ENCODE results near the gene DUS2.
A peak's percentile ranks its signal among the peaks of the same experiment; 100 is the strongest.
"Not testable (repeated sequence)": the region's sequence is repeated elsewhere in the genome, so short reads cannot be mapped to it uniquely, and the experiment has no call there.

Gene DUS2

DNA sequence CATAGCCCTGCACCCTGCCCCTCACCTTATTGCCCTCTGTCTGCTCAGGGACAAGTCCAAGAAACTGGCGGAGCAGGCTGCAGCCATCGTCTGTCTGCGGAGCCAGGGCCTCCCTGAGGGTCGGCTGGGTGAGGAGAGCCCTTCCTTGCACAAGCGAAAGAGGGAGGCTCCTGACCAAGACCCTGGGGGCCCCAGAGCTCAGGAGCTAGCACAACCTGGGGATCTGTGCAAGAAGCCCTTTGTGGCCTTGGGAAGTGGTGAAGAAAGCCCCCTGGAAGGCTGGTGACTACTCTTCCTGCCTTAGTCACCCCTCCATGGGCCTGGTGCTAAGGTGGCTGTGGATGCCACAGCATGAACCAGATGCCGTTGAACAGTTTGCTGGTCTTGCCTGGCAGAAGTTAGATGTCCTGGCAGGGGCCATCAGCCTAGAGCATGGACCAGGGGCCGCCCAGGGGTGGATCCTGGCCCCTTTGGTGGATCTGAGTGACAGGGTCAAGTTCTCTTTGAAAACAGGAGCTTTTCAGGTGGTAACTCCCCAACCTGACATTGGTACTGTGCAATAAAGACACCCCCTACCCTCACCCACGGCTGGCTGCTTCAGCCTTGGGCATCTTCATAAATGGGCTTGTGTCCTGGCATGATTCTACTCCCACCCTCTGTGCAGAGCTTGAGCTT lies 55.8 kb downstream of the DUS2 start:
- DNase-seq, result no peak

DNA sequence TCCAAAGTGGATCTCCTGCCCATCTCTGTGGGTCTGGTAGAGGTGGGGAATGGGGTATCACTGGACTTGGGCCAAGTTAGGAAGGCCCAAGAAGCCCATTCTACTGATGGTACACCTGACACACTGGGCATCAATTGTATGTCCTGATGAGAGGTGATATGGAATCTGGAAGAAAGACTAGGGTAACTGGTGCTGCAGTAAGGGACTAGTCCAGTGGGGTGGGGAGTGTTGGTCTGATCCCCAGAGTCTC lies 56.2 kb downstream of the DUS2 start:
- DNase-seq, result no peak

DNA sequence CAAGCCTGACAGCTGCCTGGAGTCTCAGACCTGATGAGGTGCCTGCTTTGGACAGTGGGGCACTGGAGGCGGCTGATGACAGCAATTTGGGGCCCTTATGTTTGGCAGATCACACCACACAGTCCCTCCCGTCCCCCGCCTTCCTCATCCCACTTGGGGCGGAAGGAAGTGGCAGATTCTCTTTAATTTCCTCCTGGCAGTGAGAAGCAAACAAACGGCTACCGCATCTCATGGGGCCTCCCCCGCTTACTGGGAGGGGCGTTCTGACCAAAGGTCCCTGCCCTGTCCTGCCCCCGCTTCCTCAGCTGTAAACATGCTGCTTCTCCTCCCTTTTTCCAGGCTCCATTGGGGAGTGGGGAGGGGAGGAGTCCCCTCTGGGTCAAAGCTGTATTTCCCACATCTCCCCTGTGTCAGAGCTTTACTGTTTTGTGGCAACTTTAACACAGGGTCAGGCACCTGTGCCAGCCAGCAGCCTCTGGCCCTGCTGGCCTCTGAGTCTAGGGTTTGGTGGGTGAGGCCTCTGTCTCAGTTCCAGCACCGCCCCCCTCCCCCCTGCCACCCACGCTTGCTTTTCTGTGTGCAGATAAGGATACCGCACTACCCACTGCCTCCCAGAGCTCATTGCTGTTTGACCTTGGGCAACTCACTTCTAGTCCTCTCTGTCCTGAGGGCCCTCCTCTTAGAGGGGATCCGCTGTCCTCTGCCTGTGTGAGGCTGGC lies 56.7 kb downstream of the DUS2 start:
- peak; percentile 75 for DNase-seq

DNA sequence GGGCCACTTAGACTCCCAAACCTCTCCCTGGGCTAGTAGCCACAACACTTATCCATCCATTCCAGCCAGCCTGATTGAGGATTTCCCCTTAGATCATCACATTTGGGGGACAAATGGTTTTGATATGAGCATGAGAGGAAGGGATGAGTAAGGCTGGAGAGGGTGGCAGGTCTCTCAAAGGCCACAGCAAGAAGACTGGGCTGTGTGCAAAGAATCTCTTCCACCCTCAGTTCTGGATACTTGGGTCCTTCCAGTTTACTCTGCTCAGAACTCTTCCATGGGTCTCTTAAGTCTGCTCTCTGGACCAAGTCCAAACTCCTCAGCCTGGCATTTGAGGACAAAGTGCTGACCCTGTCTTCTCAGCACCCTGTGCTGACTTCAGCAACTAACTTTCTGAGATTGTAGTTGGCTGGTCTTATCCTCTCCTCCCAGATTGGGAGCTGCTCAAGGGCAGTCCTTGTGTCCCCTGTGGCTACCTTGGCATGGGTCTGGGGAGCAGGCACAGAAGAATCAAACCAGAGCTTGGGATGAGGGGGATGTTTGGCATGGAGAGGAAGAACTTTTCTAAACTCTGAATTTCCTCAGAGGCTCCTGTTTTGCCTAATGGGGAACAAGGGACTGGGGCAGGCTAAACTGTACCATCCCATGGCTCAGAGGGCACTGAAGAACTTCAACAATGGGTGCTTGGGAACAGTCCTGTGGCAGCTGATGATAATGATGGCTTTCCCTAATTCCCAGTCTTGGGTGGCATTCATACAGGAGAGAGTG lies 59.0 kb downstream of the DUS2 start:
- no peak for DNase-seq

DNA sequence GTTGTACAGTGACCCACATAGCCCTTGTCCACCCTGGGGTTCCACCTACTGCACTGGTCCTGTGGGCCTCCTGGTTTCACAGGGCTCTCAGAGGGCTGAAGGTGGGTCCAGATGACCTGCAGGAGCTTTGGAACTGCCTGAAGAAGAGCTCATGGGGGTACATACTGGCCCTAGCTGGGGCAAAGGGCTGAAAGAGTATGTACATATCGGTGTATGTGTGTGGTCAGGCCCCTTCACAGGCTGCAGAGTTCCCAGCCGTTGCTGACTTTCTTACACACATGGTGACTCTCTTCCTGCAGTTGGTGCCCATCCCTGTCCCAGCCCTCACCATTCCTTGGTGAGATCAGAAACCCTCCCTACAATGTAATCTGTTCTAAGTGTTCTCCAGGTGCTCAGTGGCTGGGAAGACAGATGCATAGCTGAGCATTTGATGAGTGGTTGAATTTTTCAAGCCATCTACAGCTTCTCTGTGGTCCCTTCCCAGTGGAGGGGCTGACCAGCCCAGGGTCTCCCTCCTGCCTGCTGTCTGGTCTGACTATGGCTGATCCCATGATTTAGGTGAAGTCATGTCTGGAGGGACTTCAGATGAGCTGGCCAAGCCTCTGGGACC lies 59.6 kb downstream of the DUS2 start:
- no peak for DNase-seq

DNA sequence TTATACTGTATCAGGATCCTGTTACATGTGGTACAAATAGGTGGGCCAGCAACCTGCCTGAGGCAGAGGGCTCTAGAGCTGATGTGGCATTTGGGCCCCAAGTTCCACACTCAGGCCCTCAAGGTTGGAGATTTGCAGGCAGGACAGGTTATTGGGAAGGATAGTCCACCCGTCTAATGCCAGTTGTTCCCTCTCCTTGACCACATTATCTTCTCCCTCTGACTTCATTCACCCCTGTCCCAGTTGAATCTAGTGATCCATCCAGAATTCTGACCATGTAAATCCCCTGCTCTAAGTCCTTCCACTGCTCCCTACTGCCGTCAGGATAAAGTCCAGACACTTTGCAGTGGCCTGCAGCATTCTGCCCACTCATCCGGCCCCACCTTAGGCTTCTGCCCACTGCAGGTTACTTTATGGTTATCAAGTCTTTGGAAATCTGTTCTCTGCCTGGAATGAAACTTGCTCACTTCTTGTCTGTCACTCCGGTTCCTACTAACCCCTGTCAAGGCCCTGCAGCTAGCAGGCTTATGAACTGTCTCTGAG lies 60.2 kb downstream of the DUS2 start:
- no peak for DNase-seq

DNA sequence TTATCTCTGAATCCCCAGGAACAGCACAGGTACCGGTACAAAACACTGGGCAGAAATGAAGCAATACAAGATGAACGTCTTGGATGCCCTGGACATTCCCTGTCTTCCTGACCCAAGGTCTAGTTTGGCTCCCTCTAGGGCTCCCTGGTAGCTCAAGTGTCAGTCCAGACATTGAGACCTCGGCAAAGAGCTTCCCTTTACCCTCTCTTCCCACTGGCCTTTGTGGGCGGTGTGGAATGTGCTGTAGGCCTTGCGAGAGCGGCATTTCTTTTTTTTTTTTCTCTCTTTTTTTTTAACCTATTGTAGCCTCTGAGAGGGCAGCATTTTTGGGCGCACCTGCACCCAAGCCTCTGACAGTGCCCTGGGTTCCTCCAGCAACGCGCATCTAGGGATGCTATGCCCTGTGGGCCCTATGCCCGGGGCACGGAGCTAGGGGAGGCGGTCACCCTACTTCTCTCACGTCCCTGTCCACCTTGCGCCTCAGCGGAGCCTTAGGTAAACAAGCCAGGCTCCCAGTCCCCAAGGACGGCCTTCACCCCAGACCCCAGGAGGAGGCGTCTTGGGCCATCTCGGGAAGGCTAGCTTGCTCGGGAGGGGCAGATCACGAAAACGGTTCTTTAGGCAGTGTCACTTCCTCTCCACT lies 60.9 kb downstream of the DUS2 start:
- DNase-seq, result no peak

DNA sequence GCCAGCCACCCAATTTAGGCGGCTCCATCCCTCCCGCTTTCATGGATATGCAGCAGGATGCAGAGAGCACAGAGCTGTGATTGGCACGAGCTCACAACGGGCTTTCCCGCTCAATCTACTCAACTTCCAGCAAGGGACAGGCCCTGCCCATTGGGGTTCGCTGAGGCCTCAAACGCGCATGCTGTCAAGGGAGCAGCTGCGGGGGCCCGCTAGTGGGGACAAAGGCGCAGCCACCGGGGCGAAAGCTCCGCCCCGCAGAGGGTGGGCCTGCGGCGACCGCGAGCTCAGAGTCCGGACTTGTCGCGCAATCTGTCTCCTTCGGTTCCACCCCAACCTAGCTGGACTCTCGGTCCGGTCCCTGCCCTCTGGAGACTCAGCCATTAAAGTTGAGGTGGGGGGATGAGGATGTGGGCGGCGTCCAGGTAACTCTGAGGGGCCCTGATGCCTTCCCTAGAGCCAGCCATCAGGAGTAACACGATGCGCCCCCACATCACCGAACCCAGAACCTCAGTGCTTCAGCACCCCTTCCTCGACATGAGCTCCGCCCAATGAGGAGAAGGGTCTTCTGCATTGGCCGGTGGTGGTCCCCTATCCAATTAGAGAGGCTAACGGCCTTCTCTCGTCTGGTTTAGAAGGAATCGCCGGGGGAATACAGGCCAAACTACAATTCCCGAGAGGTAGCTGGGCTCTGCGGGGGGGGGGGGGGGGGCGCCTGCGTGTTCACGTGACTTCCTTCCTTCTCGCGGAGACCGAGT lies 61.6 kb downstream of the DUS2 start:
- peak; percentile 33 for DNase-seq

DNA sequence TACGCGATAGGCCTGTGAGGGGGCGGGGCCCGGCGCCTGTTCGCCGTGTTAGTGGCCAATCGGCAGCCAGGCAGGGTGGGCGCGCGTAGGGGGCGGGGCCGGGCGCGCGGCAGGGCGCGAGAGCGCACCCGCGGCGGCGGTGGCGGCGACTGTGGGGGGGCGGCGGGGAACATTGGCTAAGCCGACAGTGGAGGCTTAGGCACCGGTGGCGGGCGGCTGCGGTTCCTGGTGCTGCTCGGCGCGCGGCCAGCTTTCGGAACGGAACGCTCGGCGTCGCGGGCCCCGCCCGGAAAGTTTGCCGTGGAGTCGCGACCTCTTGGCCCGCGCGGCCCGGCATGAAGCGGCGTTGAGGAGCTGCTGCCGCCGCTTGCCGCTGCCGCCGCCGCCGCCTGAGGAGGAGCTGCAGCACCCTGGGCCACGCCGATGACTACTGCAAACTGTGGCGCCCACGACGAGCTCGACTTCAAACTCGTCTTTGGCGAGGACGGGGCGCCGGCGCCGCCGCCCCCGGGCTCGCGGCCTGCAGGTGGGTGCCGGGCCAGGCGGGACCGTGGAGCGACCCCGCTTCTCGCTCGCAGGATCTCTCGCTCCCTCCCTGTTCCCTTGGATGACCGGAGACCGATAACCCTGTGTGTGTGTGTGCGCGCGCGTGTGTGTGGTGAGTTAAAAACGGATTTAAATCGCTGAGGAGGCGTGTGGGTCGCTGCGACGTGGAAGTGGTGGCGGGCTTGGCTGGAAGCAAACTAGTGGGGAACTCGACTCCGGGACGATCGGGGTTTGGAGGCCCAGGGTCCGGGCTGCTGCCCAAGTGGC lies 62.4 kb downstream of the DUS2 start, which contains the start of gene NFATC3:
Gene NFATC3, plus strand, starts transcription at position 112 of the 813 bp plus-strand sequence. Its CDS starts 312 bp downstream, at position 424.
- DNase-seq, result peak; percentile 96

DNA sequence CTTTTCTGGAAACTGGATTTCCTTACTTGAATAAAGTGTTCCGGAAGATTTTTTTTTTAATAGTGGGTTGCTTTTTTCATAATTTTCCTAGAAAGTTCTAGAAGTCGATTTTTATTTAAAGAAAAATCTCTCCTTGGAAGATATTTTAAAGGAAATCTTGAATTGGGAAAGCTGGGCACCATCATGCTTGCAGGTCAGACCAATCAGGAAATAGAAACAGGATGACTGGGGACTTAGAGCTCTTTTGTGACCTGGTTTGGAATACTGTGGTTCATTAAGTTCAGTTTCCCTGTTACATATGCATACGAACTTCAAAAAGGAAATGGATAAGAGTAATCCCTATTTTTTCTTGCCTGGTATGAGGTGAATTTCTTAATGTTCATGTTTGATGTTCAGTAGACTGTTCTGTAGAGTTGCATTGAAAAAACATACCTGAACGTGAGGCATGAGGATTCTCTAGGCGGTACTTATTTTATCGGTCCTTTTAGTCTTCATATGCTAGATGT lies 63.3 kb downstream of the DUS2 start:
- no peak for DNase-seq

DNA sequence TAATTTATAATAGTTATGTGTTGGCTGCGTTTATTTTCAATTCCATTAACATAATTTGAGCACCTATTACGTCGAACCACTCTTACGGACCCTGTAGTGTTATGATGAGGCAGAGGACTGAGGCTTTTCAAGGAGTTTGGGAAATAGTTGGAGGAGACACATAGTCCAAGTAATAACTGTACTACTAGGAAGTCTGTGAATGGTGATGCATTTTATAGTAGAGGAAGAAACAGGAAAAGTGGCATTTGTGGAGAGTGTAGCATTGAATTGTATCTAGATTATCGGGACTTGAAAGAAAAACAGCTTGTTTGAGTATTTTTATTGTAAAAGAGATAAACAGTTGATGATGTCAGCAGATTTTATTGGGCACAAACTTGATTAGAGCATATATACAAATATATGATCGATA lies 63.8 kb downstream of the DUS2 start:
- DNase-seq, result no peak

DNA sequence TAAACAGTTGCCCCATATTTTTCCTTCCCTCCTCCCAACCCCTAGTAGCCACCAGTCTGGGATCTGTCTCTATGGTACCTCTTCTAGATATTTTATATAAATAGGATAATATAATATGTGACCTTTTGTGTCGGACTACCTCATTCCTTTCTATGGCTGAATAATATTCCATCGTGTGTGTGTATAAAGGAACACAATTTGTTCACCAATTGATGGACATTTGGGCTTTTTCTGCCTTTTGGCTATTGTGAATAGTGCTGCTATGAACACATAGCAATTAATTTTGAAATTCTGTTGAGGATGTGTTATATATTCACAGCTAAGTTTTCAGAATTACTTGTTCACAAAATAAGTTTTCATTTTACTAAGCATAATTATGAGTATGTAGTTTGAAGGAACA lies 64.6 kb downstream of the DUS2 start:
- no peak for DNase-seq

DNA sequence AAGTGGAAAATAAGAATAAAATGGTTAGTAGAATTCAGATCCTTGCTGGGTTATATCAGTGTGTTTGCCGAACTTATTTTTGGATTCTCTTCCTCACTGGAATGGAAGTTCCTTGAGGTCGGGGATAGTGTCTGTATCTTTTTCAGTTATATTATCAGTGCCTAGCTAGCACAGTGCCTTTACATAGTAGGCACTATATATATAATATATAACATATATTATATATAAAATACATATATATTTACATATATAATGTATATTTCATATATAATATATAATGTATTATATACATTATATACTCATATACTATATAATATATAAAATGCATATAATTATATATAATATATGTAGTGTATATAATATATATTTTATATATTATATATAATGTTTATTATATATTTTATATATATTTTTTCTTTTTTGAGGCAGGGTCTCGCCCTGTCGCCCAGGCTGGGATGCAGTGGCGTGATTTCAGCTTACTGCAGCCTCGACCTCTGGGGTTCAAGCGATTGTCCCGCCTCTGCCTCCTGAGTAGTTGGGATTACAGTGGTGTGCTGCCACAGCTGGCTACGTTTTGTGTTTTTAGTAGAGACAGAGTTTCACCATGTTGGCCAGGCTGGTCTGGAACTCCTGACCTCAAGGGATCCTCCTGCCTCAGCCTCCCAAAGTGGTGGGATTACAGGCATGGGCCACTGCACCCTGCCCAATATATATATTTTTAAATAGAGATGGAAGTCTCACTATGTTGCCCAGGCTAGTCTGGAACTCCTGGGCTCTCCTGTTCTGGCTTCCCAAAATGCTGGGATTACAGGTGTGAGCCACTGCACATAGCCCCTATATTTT lies 65.3 kb downstream of the DUS2 start:
- no peak for DNase-seq

DNA sequence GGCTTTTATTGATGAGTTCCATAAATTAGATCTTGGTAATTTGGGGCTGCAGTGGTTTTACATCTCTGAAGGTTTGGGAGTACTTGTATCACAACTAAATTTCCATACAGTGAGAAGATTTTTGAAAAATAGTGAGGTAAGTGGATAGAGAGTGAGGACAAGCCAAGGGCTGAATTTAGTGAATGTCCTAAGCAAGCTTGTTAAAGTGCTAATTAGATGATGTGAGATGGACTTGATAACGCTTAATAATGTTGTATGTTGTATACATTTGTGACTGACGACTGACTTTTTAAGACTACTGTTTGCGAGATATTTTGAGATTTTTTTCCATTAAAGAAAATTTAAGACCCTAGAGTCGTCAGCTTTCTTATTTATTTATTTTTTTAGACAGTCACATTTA lies 66.0 kb downstream of the DUS2 start:
- DNase-seq, result no peak

DNA sequence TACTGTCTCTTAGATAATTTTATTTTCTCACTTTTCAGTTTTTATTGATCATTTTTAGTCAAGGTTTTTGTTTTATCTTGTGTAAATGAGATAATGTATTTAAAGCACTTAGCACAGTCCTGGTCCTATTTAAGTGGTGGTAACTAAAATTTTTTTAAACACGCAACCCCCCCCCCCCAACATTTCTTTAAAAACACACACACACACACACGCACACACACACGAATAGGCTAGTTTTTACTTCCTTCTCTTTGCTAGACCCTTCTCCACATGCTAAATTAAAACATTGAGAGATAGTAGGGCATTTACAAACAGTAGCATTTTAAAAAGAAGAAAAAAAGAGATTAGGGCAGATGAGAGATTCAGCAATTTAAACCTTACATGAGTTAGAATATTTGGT lies 67.0 kb downstream of the DUS2 start:
- no peak for DNase-seq

DNA sequence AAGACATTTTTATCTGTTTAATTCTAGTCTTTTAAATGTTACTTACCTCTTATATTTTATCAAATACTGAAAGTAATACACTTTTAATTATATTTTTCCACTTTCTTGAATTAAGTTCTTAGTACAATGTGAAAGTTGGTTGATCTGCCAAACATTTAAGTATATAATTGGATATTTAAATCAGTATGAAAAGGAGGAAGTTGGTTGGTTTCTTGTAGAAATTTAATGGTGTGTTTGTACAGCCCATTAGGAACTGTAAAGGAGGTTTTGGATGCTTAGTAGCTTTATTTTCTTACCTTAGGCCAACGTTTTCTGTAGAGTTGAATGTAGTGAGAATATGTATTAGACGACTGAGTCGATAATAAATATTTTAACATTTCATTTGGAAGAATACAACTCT lies 67.4 kb downstream of the DUS2 start:
- DNase-seq, result no peak

DNA sequence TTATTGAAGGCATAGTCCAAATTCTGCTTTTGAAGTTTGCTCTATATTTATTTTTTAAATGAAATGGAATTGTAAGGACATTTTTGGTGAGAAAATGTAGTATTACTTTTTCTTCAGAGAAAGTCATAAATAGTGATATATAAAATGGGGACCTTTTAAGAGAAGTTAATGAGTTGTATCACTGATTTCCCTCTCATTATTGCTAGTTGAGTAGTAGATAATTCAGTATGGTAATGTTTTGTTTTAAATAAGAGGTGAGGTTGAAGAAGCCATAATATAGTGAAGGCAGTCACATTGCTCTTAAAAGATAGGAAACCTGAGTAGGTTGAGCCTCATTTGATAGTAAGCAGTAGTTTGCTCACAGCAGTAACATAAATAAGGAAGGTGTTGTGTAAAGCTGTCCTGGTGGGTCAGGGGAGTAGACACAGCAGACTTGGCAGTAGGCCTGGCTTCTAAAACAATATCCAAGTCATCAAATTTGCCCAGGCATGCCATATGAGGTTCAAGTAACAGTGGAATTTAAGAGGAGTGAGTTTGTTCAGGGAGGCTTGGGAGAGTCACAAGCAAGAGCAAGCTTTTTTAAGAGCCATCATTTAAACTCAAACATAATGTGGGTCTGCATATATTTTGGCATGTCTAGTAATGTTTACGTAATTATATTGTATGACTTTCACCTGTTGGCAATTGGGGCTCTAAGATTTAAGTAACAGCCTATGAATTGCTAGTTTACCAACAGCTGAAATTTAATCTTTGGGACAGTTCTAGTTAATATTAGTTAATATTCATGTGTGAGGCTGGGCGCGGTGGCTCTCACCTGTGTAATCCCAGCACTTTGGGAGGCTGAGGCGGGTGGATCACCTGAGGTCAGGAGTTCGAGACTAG lies 68.5 kb downstream of the DUS2 start:
- DNase-seq, result no peak

DNA sequence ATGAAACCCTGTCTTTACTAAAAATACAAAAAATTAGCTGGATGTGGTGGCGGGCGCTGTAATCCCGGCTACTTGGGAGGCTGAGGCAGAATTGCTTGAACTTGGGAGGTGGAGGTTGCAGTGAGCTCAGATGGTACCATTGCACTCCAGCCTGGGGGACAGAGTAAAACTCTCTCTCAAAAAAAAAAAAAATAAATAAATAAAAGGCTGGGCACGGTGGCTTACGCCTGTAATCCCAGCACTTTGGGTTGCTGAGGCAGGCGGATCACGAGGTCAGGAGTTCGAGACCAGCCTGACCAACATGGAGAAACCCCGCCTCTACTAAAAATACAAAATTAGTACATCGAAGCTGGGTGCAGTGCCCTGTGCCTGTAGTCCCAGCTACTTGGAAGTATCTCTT lies 69.2 kb downstream of the DUS2 start:
- not testable (repeated sequence) for DNase-seq

Data from NK-92 treated with Interleukin-12 subunit alpha and Interleukin-12 subunit beta, amount 100 ng/mL, for 24 hours (cell line).